Measurements from ENCODE around the gene ACTG1. TPM values are rescaled to one million over a fixed set of nuclear protein-coding genes. Genes with fewer than 3 reads are reported as not detected.
A peak's percentile ranks its signal among the peaks of the same experiment; 100 is the strongest.

The ACTG1 gene
- polyA plus RNA-seq, 1 donor: 2,245 TPM

GRCh38 chr17:81518113-81518784, 5.7 kb upstream of the ACTG1 start:
- peaks cover 3% of the 10 kb centered on the region for H3K27me3 ChIP-seq (ENCODE audit: control insufficient read depth, insufficient read depth, low read length)
- no peak for DNase-seq
- WGBS (ENCODE audit: insufficient coverage, low lambda C conversion rate): no CpG with 5 or more reads among the region's 24 CpGs
- peak overlapping the region; percentile 20 for H3K27ac ChIP-seq (ENCODE audit: low read length)
- no peaks in the 10 kb centered on the region for H3K9me3 ChIP-seq (ENCODE audit: control insufficient read depth, low read depth, low read length)
- peaks cover 37% of the 10 kb centered on the region for H3K4me1 ChIP-seq (ENCODE audit: control insufficient read depth, insufficient read depth, low read length)
- H3K4me3 ChIP-seq (ENCODE audit: low read length): peak overlapping the region; percentile 8
- H3K36me3 ChIP-seq (ENCODE audit: control insufficient read depth, insufficient read depth, low read length): no peaks in the 10 kb centered on the region

- Histone ChIP-seq H3K9me3 (ENCODE audit: control insufficient read depth, low read depth, low read length) (no peaks in the 10 kb centered on the region), H3K27me3 (ENCODE audit: control insufficient read depth, insufficient read depth, low read length) (peaks cover 3% of the 10 kb centered on the region), H3K27ac (ENCODE audit: low read length) (no peak overlapping the region), H3K4me3 (ENCODE audit: low read length) (no peak overlapping the region), H3K36me3 (ENCODE audit: control insufficient read depth, insufficient read depth, low read length) (no peaks in the 10 kb centered on the region), H3K4me1 (ENCODE audit: control insufficient read depth, insufficient read depth, low read length) (peaks cover 32% of the 10 kb centered on the region)
- no CpG with 5 or more reads among the region's 24 CpGs for WGBS (ENCODE audit: insufficient coverage, low lambda C conversion rate)
- DNase-seq: no peak
Measured at GRCh38 chr17:81517339-81518112, 4.9 kb upstream of the ACTG1 start.

GRCh38 chr17:81517009-81517338, 4.4 kb upstream of the ACTG1 start:
- no peaks in the 10 kb centered on the region for H3K9me3 ChIP-seq (ENCODE audit: control insufficient read depth, low read depth, low read length)
- H3K4me1 ChIP-seq (ENCODE audit: control insufficient read depth, insufficient read depth, low read length): peaks cover 32% of the 10 kb centered on the region
- H3K27me3 ChIP-seq (ENCODE audit: control insufficient read depth, insufficient read depth, low read length): peaks cover 3% of the 10 kb centered on the region
- H3K27ac ChIP-seq (ENCODE audit: low read length): no peak overlapping the region
- no peak for DNase-seq
- H3K4me3 ChIP-seq (ENCODE audit: low read length): no peak overlapping the region
- no peaks in the 10 kb centered on the region for H3K36me3 ChIP-seq (ENCODE audit: control insufficient read depth, insufficient read depth, low read length)
- WGBS (ENCODE audit: insufficient coverage, low lambda C conversion rate): no CpG with 5 or more reads among the region's 9 CpGs

DNA sequence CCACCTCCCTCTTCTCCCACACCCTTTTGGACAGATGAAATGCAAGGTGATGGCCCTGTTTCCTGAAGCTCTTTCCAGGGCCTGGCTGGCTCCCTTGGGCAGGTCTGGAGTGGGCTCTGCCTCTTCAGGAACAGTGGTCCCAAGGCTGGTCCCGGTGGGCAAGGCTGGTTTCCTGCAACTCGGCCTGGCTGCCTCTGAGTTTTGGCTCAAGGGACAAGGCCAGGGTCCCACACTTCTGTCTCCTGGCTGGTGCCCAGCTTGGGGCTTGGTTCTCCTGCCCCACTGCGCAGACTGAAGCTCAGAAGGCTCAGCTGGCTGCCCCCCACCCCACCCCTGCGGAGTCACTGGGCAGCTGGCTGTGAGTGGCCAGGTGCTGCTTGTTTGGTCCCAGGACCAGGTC, 3.8 kb upstream of the ACTG1 start:
- Histone ChIP-seq H3K4me3 (ENCODE audit: low read length) (no peak overlapping the region), H3K27ac (ENCODE audit: low read length) (no peak overlapping the region), H3K36me3 (ENCODE audit: control insufficient read depth, insufficient read depth, low read length) (peaks cover 5% of the 10 kb centered on the region), H3K27me3 (ENCODE audit: control insufficient read depth, insufficient read depth, low read length) (peaks cover 3% of the 10 kb centered on the region), H3K9me3 (ENCODE audit: control insufficient read depth, low read depth, low read length) (no peaks in the 10 kb centered on the region), H3K4me1 (ENCODE audit: control insufficient read depth, insufficient read depth, low read length) (peaks cover 32% of the 10 kb centered on the region)
- no peak for DNase-seq
- no CpG with 5 or more reads among the region's 4 CpGs for WGBS (ENCODE audit: insufficient coverage, low lambda C conversion rate)

DNA sequence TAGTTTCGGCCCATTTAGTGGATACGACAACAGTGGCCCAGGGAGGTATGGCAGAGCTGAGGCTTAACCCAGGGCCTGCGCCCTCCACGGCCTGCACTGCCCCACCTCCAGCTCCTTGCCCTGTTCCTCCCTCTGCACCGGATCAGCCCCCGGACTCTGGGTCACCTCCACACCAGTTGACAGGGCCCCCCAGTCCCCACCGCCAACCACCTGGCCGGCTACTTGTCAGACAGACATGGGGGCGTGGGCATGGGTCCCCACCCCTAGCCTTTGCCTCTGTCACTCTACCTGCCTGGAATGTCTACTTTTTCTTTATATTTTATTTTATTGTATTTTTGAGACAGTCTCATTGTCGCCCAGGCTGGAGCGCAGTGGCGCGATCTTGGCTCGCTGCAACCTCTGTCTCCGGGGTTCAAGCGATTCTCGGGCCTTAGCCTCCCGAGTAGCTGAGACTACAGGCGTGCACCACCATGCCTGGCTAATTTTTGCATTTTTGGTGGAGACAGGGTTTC, 3.0 kb upstream of the ACTG1 start:
- no CpG with 5 or more reads among the region's 19 CpGs for WGBS (ENCODE audit: insufficient coverage, low lambda C conversion rate)
- H3K9me3 ChIP-seq (ENCODE audit: control insufficient read depth, low read depth, low read length): no peaks in the 10 kb centered on the region
- no peak for DNase-seq
- H3K4me1 ChIP-seq (ENCODE audit: control insufficient read depth, insufficient read depth, low read length): peaks cover 32% of the 10 kb centered on the region
- H3K36me3 ChIP-seq (ENCODE audit: control insufficient read depth, insufficient read depth, low read length): peaks cover 13% of the 10 kb centered on the region
- peaks cover 3% of the 10 kb centered on the region for H3K27me3 ChIP-seq (ENCODE audit: control insufficient read depth, insufficient read depth, low read length)
- peak overlapping the region; percentile 74 for H3K4me3 ChIP-seq (ENCODE audit: low read length)
- peak overlapping the region; percentile 96 for H3K27ac ChIP-seq (ENCODE audit: low read length)

- peaks cover 3% of the 10 kb centered on the region for H3K9me3 ChIP-seq (ENCODE audit: control insufficient read depth, low read depth, low read length)
- H3K4me1 ChIP-seq (ENCODE audit: control insufficient read depth, insufficient read depth, low read length): peaks cover 27% of the 10 kb centered on the region
- H3K27me3 ChIP-seq (ENCODE audit: control insufficient read depth, insufficient read depth, low read length): peaks cover 3% of the 10 kb centered on the region
- H3K27ac ChIP-seq (ENCODE audit: low read length): peak overlapping the region; percentile 96
- H3K36me3 ChIP-seq (ENCODE audit: control insufficient read depth, insufficient read depth, low read length): peaks cover 20% of the 10 kb centered on the region
- DNase-seq: peak; percentile 82 to 87
- WGBS (ENCODE audit: insufficient coverage, low lambda C conversion rate): no CpG with 5 or more reads among the region's 82 CpGs
- peak overlapping the region; percentile 74 for H3K4me3 ChIP-seq (ENCODE audit: low read length)
Measured at GRCh38 chr17:81514739-81515529, 2.3 kb upstream of the ACTG1 start.

- no peak for DNase-seq
- Histone ChIP-seq H3K27me3 (ENCODE audit: control insufficient read depth, insufficient read depth, low read length) (no peaks in the 10 kb centered on the region), H3K4me1 (ENCODE audit: control insufficient read depth, insufficient read depth, low read length) (peaks cover 24% of the 10 kb centered on the region), H3K36me3 (ENCODE audit: control insufficient read depth, insufficient read depth, low read length) (peaks cover 25% of the 10 kb centered on the region), H3K9me3 (ENCODE audit: control insufficient read depth, low read depth, low read length) (peaks cover 3% of the 10 kb centered on the region), H3K4me3 (ENCODE audit: low read length) (peak overlapping the region; percentile 74), H3K27ac (ENCODE audit: low read length) (peak overlapping the region; percentile 100)
- no CpG with 5 or more reads among the region's 34 CpGs for WGBS (ENCODE audit: insufficient coverage, low lambda C conversion rate)
Measured at GRCh38 chr17:81514489-81514738, 1.8 kb upstream of the ACTG1 start.

DNA sequence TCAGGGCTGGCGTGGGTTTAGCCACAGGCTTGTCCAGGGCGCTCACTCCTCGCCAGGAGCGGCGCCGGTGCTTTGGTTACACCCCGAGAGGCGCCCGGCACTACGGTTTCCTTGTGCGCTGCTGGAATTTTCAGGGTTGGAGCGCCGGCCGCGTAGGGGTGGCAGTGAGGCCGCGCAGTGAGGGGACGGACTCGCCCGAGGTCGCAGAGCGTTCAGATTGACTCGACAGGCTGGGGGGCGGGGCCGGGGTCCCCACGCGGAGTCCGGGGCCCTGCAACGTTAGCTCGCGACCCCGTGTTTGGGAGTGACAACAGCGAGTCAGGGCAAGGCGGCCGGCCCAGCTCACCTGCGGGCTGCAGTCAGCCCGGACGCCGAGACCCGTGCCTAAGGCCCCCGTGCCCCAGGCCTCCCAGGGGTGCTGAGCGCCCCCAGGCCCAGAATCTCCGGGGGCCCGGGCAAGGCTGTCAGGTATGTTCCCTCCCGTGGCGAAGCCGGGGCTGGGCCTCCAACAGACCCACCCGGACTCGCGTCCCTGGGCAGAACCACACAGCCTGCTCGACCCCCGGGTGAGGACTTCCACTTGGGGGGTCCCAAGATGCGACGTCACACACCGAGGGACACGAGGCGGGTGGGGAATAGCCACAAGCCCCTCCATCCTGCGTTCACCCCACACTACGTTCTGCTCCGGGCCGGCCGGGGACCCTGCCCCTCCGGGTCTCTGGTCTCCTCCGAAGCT, 1.3 kb upstream of the ACTG1 start:
- H3K27me3 ChIP-seq (ENCODE audit: control insufficient read depth, insufficient read depth, low read length): no peaks in the 10 kb centered on the region
- peak overlapping the region; percentile 74 for H3K4me3 ChIP-seq (ENCODE audit: low read length)
- H3K4me1 ChIP-seq (ENCODE audit: control insufficient read depth, insufficient read depth, low read length): peaks cover 29% of the 10 kb centered on the region
- DNase-seq: peak in 1 of 2 donors; percentile 81
- no CpG with 5 or more reads among the region's 64 CpGs for WGBS (ENCODE audit: insufficient coverage, low lambda C conversion rate)
- H3K36me3 ChIP-seq (ENCODE audit: control insufficient read depth, insufficient read depth, low read length): peaks cover 30% of the 10 kb centered on the region
- peak overlapping the region; percentile 100 for H3K27ac ChIP-seq (ENCODE audit: low read length)
- H3K9me3 ChIP-seq (ENCODE audit: control insufficient read depth, low read depth, low read length): peaks cover 3% of the 10 kb centered on the region

GRCh38 chr17:81513372-81513752, 763 bp upstream of the ACTG1 start:
- H3K4me1 ChIP-seq (ENCODE audit: control insufficient read depth, insufficient read depth, low read length): peaks cover 29% of the 10 kb centered on the region
- peak overlapping the region; percentile 100 for H3K27ac ChIP-seq (ENCODE audit: low read length)
- H3K27me3 ChIP-seq (ENCODE audit: control insufficient read depth, insufficient read depth, low read length): no peaks in the 10 kb centered on the region
- peak overlapping the region; percentile 74 for H3K4me3 ChIP-seq (ENCODE audit: low read length)
- H3K9me3 ChIP-seq (ENCODE audit: control insufficient read depth, low read depth, low read length): peaks cover 3% of the 10 kb centered on the region
- WGBS (ENCODE audit: insufficient coverage, low lambda C conversion rate): no CpG with 5 or more reads among the region's 23 CpGs
- DNase-seq: peak in 1 of 2 donors; percentile 80
- peaks cover 35% of the 10 kb centered on the region for H3K36me3 ChIP-seq (ENCODE audit: control insufficient read depth, insufficient read depth, low read length)
